MCF 10A (cell line): Measurements from ENCODE around the gene NIPSNAP3A. TPM values are rescaled to one million over a fixed set of nuclear protein-coding genes. Genes with fewer than 3 reads are reported as not detected.

Source experiments
- BruUV-seq: library from RNA; stranded (reverse); fragments of 400-500 nt; replicated peaks from 2 replicates; lab custom pipeline; 2021; lab: Mats Ljungman, UMichigan
- CTCF ChIA-PET: fragments of 300-600 bp; sonication (Branson Sonifier 250); formaldehyde crosslinking; extraction: SDS; loops from one replicate; lab custom pipeline; 2021; ENCODE audit warnings: antibody characterized with exemption, inconsistent platforms; lab: Yijun Ruan, JAX
- POLR2A ChIA-PET: fragments of 300-600, 350-650 bp; sonication (Branson Sonifier 250); formaldehyde crosslinking; extraction: SDS; loops from one replicate; lab custom pipeline; 2020; ENCODE audit warnings: antibody characterized with exemption, inconsistent platforms; lab: Yijun Ruan, JAX
- DNase-seq: peaks from one replicate; pipeline ENCODE4 v3.0.0-alpha.2; 2018; ENCODE audit not compliant: unreplicated experiment
- H3K27ac Mint-ChIP-seq: one replicate; pipeline ENCODE4 v1.8.0; 2022; ENCODE audit warnings: mild to moderate bottlenecking, low read depth, mixed read lengths; ENCODE audit not compliant: unreplicated experiment
- H3K27me3 Mint-ChIP-seq: one replicate; pipeline ENCODE4 v1.8.0; 2022; ENCODE audit warnings: mixed read lengths; ENCODE audit not compliant: insufficient read depth, unreplicated experiment
- H3K36me3 Mint-ChIP-seq: one replicate; pipeline ENCODE4 v1.8.0; 2022; ENCODE audit warnings: mild to moderate bottlenecking, moderate library complexity, mixed read lengths; ENCODE audit not compliant: insufficient read depth, unreplicated experiment
- H3K4me1 Mint-ChIP-seq: one replicate; pipeline ENCODE4 v1.8.0; 2022; ENCODE audit warnings: mixed read lengths; ENCODE audit not compliant: insufficient read depth, unreplicated experiment
- H3K4me3 Mint-ChIP-seq: one replicate; pipeline ENCODE4 v1.8.0; 2022; ENCODE audit warnings: mild to moderate bottlenecking, moderate library complexity, mixed read lengths; ENCODE audit not compliant: unreplicated experiment
- H3K9me3 Mint-ChIP-seq: one replicate; pipeline ENCODE4 v1.8.0; 2022; ENCODE audit warnings: mixed read lengths; ENCODE audit not compliant: unreplicated experiment
- intact Hi-C: fragments of 100-400 bp; cut with micrococcal nuclease; formaldehyde crosslinking; loops from 2 replicates; pipeline ENCODE4 v1.14.1; 2022
- total RNA-seq: library from RNA; stranded (reverse); gene quantifications from 2 replicates; pipeline ENCODE4 v1.2.3, GENCODE V29; 2022
- TF ChIP-seq, protein P1 (sequence below): fragments of 200-600 bp; IDR thresholded peaks from one replicate; pipeline ENCODE4 v1.8.0; 2022; ENCODE audit warnings: antibody characterized with exemption, mild to moderate bottlenecking; ENCODE audit not compliant: unreplicated experiment

The NIPSNAP3A gene
- total RNA-seq, 1 experiment from 2014 or later: 15.4 TPM

DNA sequence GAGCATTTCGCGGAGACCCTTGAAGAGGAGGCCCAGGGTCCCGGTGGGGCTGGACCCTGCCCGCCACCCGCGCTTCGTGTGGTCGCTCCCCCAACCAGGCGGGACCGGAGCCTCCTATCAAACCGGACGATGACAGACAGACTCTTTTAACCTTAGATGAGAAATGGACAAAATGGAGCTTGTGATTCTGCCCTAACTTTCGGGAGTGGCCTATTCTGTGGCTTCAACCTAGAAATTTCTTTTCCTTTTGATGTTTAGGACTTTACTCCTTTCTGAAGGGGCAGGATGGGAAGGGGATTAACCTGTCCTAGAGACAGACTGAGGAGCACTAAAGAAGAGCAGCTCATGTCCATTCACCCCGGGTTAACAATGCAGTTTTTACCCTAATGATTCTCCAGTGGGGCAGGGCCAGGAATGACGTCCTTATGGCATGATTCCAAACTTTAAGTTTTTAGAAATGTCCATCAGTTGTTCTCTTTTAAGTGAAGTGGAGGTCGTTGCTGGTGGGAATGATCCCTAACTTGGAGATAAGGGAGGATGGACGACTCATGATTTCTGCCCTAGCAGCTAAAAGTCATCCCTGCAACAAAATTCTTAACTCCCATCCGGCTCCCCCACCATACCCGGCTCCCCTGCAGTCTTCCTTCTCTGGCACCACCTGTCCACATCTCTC, 1.0 kb downstream of the NIPSNAP3A start:
- H3K27ac Mint-ChIP-seq: peak overlapping the region; percentile 87
- H3K9me3 Mint-ChIP-seq: no peaks in the 10 kb centered on the region
- intact Hi-C loops: loop anchor here (10.0 kb wide), 2 partner anchors 144 to 1354 kb away; partner anchors contain the start of gene OR13C2
- CTCF ChIA-PET: interaction anchor here (0.6 to 1.5 kb wide), 6 partner anchors 20 to 634 kb away, joined by 3 to 5 read pairs (median 3); partner anchors contain the start of gene SLC44A1
- TSS peak; percentile 87 for BruUV-seq
- peaks cover 17% of the 10 kb centered on the region for H3K4me1 Mint-ChIP-seq
- H3K36me3 Mint-ChIP-seq: peaks cover under 1% of the 10 kb centered on the region
- H3K27me3 Mint-ChIP-seq: no peaks in the 10 kb centered on the region
- TF ChIP-seq, protein P1, sequence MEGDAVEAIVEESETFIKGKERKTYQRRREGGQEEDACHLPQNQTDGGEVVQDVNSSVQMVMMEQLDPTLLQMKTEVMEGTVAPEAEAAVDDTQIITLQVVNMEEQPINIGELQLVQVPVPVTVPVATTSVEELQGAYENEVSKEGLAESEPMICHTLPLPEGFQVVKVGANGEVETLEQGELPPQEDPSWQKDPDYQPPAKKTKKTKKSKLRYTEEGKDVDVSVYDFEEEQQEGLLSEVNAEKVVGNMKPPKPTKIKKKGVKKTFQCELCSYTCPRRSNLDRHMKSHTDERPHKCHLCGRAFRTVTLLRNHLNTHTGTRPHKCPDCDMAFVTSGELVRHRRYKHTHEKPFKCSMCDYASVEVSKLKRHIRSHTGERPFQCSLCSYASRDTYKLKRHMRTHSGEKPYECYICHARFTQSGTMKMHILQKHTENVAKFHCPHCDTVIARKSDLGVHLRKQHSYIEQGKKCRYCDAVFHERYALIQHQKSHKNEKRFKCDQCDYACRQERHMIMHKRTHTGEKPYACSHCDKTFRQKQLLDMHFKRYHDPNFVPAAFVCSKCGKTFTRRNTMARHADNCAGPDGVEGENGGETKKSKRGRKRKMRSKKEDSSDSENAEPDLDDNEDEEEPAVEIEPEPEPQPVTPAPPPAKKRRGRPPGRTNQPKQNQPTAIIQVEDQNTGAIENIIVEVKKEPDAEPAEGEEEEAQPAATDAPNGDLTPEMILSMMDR: no peak
- peak overlapping the region; percentile 85 for H3K4me3 Mint-ChIP-seq
- DNase-seq: peak; percentile 40
- POLR2A ChIA-PET: interaction anchor here (0.8 to 3.5 kb wide), 14 partner anchors 8 to 701 kb away, joined by 3 to 23 read pairs (median 4); partner anchors contain the start of genes NIPSNAP3B and SLC44A1

DNA sequence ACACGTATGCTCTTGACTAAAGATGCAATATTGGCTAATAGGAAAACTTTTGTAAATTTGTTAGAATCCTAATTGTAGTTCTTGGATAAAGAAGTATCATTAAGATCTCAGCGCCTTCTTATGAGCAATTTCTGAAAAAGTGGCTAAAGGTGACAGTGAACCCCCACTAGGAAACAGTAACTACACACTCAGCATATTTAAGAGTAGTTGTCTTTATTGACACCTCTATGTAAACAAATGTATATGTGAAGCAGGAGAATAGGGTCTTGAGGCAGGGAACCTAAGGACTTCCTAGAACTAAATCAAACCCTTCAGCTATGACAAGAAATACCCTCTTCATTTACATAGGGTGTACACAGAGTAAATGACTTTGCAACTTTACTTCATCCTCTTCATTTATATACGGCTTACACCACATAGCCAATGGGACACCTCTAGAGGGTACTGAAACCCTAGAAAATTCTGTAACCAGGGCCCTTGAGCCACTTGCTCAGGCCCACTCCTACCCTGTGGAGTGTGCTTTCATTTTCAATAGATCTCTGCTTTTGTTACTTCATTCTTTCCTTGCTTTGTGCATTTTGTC, 2.8 kb downstream of the NIPSNAP3A start:
- Mint-ChIP-seq H3K4me1 (peaks cover 17% of the 10 kb centered on the region), H3K27me3 (no peaks in the 10 kb centered on the region), H3K4me3 (no peak overlapping the region), H3K36me3 (peaks cover 12% of the 10 kb centered on the region), H3K9me3 (no peaks in the 10 kb centered on the region), H3K27ac (no peak overlapping the region)
- ChIA-PET POLR2A (interaction anchor here (3.5 kb wide), 1 partner anchor 12 kb away, joined by 23 read pairs; the partner anchor contains the start of gene NIPSNAP3B), CTCF (no interaction called here)
- DNase-seq: no peak
- intact Hi-C loops: no loop called here
- no TSS peak for BruUV-seq
- TF ChIP-seq, protein P1: no peak

DNA sequence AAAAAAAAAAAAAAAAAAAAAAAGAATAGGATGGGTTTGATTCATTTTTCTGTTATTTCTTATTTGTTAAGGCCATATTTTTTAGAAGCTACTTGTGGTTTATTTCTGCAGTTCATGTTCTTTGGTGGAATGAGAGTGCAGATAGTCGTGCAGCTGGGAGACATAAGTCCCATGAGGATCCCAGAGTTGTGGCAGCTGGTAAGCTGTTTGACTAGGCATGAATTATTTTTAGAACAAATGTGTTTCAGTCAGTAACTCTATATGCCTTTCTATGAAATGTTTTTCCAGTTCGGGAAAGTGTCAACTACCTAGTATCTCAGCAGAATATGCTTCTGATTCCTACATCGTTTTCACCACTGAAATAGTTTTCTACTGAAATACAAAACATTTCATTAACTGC, 11.5 kb downstream of the NIPSNAP3A start:
- Mint-ChIP-seq H3K9me3 (no peaks in the 10 kb centered on the region), H3K4me3 (no peak overlapping the region), H3K27ac (no peak overlapping the region), H3K27me3 (no peaks in the 10 kb centered on the region), H3K4me1 (no peaks in the 10 kb centered on the region), H3K36me3 (peaks cover 29% of the 10 kb centered on the region)
- BruUV-seq: no TSS peak
- intact Hi-C loops: no loop called here
- TF ChIP-seq, protein P1: no peak
- DNase-seq: no peak
- POLR2A ChIA-PET: interaction anchor here (0.6 to 1.8 kb wide), 3 partner anchors 11 to 837 kb away, joined by 4 to 10 read pairs (median 4); partner anchors contain the start of gene NIPSNAP3A
- CTCF ChIA-PET: interaction anchor here (0.6 to 1.1 kb wide), 2 partner anchors 104 to 295 kb away, joined by 3 to 4 read pairs; no protein-coding TSS in a partner anchor

DNA sequence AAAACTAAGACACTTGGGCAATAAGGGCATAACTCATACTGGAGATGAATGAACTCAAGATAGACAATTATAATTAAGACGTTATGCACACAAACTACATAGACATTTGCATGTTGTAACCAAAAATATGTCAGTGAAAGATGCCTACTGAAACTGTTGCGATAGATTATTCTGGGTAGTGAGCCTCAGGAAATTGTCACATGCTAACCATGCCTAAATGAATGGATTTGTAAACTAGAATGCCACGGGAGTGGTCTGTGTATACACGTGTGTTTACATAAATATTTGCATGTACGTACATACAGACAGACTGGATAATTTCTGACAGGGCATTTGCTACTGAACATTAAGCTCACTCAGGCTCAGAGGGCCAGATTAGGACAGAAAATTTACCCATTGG, 17.7 kb downstream of the NIPSNAP3A start:
- no peak overlapping the region for H3K27ac Mint-ChIP-seq
- no peak for DNase-seq
- CTCF ChIA-PET: interaction anchor here (0.5 to 0.6 kb wide), 2 partner anchors 507 to 1656 kb away, joined by 3 to 4 read pairs; no protein-coding TSS in a partner anchor
- H3K4me1 Mint-ChIP-seq: no peaks in the 10 kb centered on the region
- POLR2A ChIA-PET: interaction anchor here (0.8 kb wide), 1 partner anchor 17 kb away, joined by 3 read pairs; the partner anchor contains the start of gene NIPSNAP3A
- H3K36me3 Mint-ChIP-seq: no peaks in the 10 kb centered on the region
- intact Hi-C loops: no loop called here
- TF ChIP-seq, protein P1: no peak
- no TSS peak for BruUV-seq
- no peaks in the 10 kb centered on the region for H3K9me3 Mint-ChIP-seq
- H3K4me3 Mint-ChIP-seq: peak overlapping the region; percentile 73
- H3K27me3 Mint-ChIP-seq: no peaks in the 10 kb centered on the region
